H9 (cell line): ENCODE measurements around the gene IFNA6. TPM values are rescaled to one million over a fixed set of nuclear protein-coding genes. Genes with fewer than 3 reads are reported as not detected.

ENCODE experiments used
- DNase-seq: peaks from one replicate; pipeline ENCODE4 v3.0.0-alpha.2; 2017
- H2AFZ ChIP-seq: one replicate; pipeline ENCODE4 v1.6.1; 2013; ENCODE audit warnings: mild to moderate bottlenecking, low read length, control low read depth, moderate library complexity
- H2AK5ac ChIP-seq: 2 replicates; pipeline ENCODE4 v1.6.1; 2013; ENCODE audit warnings: low read length, control low read depth, mixed read lengths; ENCODE audit not compliant: insufficient read length
- H2BK120ac ChIP-seq: one replicate; pipeline ENCODE4 v1.6.1; 2013; ENCODE audit warnings: low read depth, mild to moderate bottlenecking, low read length, control low read depth, inconsistent platforms; ENCODE audit not compliant: poor library complexity, severe bottlenecking
- H2BK12ac ChIP-seq: 2 replicates; pipeline ENCODE4 v1.6.1; 2013; ENCODE audit warnings: low read length, control low read depth, mixed read lengths, low read depth; ENCODE audit not compliant: insufficient read length
- H2BK15ac ChIP-seq: 2 replicates; pipeline ENCODE4 v1.6.1; 2013; ENCODE audit warnings: low read depth, low read length, control low read depth
- H2BK20ac ChIP-seq: one replicate; pipeline ENCODE4 v1.6.1; 2013; ENCODE audit warnings: low read depth, mild to moderate bottlenecking, low read length, control low read depth, inconsistent platforms; ENCODE audit not compliant: poor library complexity, severe bottlenecking
- H2BK5ac ChIP-seq: 2 replicates; pipeline ENCODE4 v1.6.1; 2013; ENCODE audit warnings: low read length, control low read depth, mixed read lengths; ENCODE audit not compliant: insufficient read length
- H3K14ac ChIP-seq: 2 replicates; pipeline ENCODE4 v1.6.1; 2013; ENCODE audit warnings: low read length, control low read depth; ENCODE audit not compliant: insufficient read depth
- H3K18ac ChIP-seq: 2 replicates; pipeline ENCODE4 v1.6.1; 2013; ENCODE audit warnings: low read depth, mild to moderate bottlenecking, mixed read lengths, low read length, control low read depth; ENCODE audit not compliant: insufficient read length
- H3K23ac ChIP-seq: 2 replicates; pipeline ENCODE4 v1.6.1; 2013; ENCODE audit warnings: low read length, control low read depth, mixed read lengths, low read depth; ENCODE audit not compliant: insufficient read length
- H3K23me2 ChIP-seq: 2 replicates; pipeline ENCODE4 v1.6.1; 2013; ENCODE audit warnings: low read depth, mild to moderate bottlenecking, mixed read lengths, low read length, control low read depth; ENCODE audit not compliant: insufficient read length, poor library complexity, severe bottlenecking
- H3K27ac ChIP-seq: 2 replicates; pipeline ENCODE4 v1.5.1; 2013; ENCODE audit warnings: low read length, control low read depth, mixed read lengths, low read depth; ENCODE audit not compliant: insufficient read length
- H3K27me3 ChIP-seq: 2 replicates; pipeline ENCODE4 v1.6.1; 2013; ENCODE audit warnings: low read length, control low read depth, inconsistent platforms; ENCODE audit not compliant: insufficient read depth
- H3K4ac ChIP-seq: 2 replicates; pipeline ENCODE4 v1.6.1; 2013; ENCODE audit warnings: low read depth, mild to moderate bottlenecking, control low read depth, inconsistent platforms, low read length, moderate library complexity
- H3K4me1 ChIP-seq: 2 replicates; pipeline ENCODE4 v1.6.1; 2013; ENCODE audit warnings: low read length, control low read depth, inconsistent platforms; ENCODE audit not compliant: insufficient read depth
- H3K4me2 ChIP-seq: 2 replicates; pipeline ENCODE4 v1.6.1; 2013; ENCODE audit warnings: low read length, control low read depth, mixed read lengths; ENCODE audit not compliant: insufficient read length, insufficient read depth
- H3K56ac ChIP-seq: 2 replicates; pipeline ENCODE4 v1.6.1; 2013; ENCODE audit warnings: low read depth, mild to moderate bottlenecking, mixed read lengths, low read length, control low read depth; ENCODE audit not compliant: insufficient read length
- H3K79me1 ChIP-seq: 2 replicates; pipeline ENCODE4 v1.6.1; 2013; ENCODE audit warnings: low read depth, mild to moderate bottlenecking, moderate library complexity, low read length, control low read depth, inconsistent platforms; ENCODE audit not compliant: insufficient read depth, poor library complexity, severe bottlenecking
- H3K79me2 ChIP-seq: 2 replicates; pipeline ENCODE4 v1.6.1; 2013; ENCODE audit warnings: low read length, control low read depth, inconsistent platforms; ENCODE audit not compliant: insufficient read depth
- H3K9ac ChIP-seq: 2 replicates; pipeline ENCODE4 v1.6.1; 2013; ENCODE audit warnings: low read length, control low read depth, mixed read lengths; ENCODE audit not compliant: insufficient read length; ENCODE audit errors: extremely low read depth
- H3K9me3 ChIP-seq: one replicate; pipeline ENCODE4 v1.6.1; 2013; ENCODE audit warnings: low read depth, low read length, inconsistent platforms; ENCODE audit not compliant: control insufficient read depth
- H3T11ph ChIP-seq: one replicate; pipeline ENCODE4 v1.6.1; 2013; ENCODE audit warnings: mild to moderate bottlenecking, low read length, control low read depth, inconsistent platforms
- H4K20me1 ChIP-seq: one replicate; pipeline ENCODE4 v1.6.1; 2013; ENCODE audit not compliant: control insufficient read depth, insufficient read length, insufficient read depth
- H4K5ac ChIP-seq: 2 replicates; pipeline ENCODE4 v1.6.1; 2013; ENCODE audit warnings: low read depth, mild to moderate bottlenecking, mixed read lengths, low read length, control low read depth; ENCODE audit not compliant: insufficient read length
- H4K8ac ChIP-seq: replicated peaks from 2 replicates; pipeline ENCODE4 v1.6.1; 2013; ENCODE audit warnings: low read length, control low read depth, mixed read lengths, low read depth; ENCODE audit not compliant: insufficient read length
- H4K91ac ChIP-seq: 2 replicates; pipeline ENCODE4 v1.6.1; 2013; ENCODE audit warnings: low read depth, mild to moderate bottlenecking, moderate library complexity, mixed read lengths, low read length, control low read depth; ENCODE audit not compliant: insufficient read length
- H3K27ac Mint-ChIP-seq, 3 experiments: 2 replicates in 2 of 3; 3 replicates in 1 of 3; pipeline ENCODE4 v1.8.0; 2020 to 2021; ENCODE audit warnings: mixed read lengths in 3 of 3, mild to moderate bottlenecking in 1 of 3, moderate library complexity in 1 of 3
- H3K27me3 Mint-ChIP-seq: 2 replicates; pipeline ENCODE4 v1.8.0; 2021; ENCODE audit warnings: low read depth, mild to moderate bottlenecking, moderate library complexity, mixed read lengths
- H3K36me3 Mint-ChIP-seq, 3 experiments: 2 replicates in 2 of 3; 3 replicates in 1 of 3; pipeline ENCODE4 v1.8.0; 2020 to 2021; ENCODE audit warnings: low read depth in 3 of 3, mixed read lengths in 3 of 3; ENCODE audit not compliant: insufficient read depth in 1 of 3
- H3K4me1 Mint-ChIP-seq, 2 experiments: 2 replicates each; pipeline ENCODE4 v1.8.0; 2020; ENCODE audit warnings: mixed read lengths in 2 of 2
- H3K4me3 Mint-ChIP-seq, 2 experiments: 2 replicates in 1 of 2; 3 replicates in 1 of 2; pipeline ENCODE4 v1.8.0; 2020 to 2021; ENCODE audit warnings: mild to moderate bottlenecking in 2 of 2, mixed read lengths in 2 of 2, moderate library complexity in 1 of 2
- H3K9me3 Mint-ChIP-seq, 2 experiments: 2 replicates in 1 of 2; 3 replicates in 1 of 2; pipeline ENCODE4 v1.8.0; 2020; ENCODE audit warnings: mild to moderate bottlenecking in 2 of 2, mixed read lengths in 2 of 2, moderate library complexity in 1 of 2
- CTCF ChIP-seq: fragments of 200-600 bp; sonication (generic); conservative IDR thresholded peaks from 3 replicates; pipeline ENCODE4 v1.8.0; 2021; ENCODE audit warnings: antibody characterized with exemption, mild to moderate bottlenecking
- WGBS: extraction: QIAGEN DNeasy Blood & Tissue Kit; methylation state at CpG from one replicate; pipeline ENCODE4 v1.1.7; 2013; ENCODE audit warnings: missing lambda C conversion rate, low lambda C conversion rate, mixed read lengths; ENCODE audit not compliant: insufficient read length; ENCODE audit errors: extremely low coverage; 5-methylcytosine and 5-hydroxymethylcytosine counted together
- total RNA-seq: library from RNA; stranded (reverse); gene quantifications from 2 replicates; pipeline ENCODE4 v1.2.1, GENCODE V29; 2021

The IFNA6 gene
- total RNA-seq, 1 experiment from 2014 or later, result not detected

- Histone ChIP-seq H3K4me2 (no peak within 1 kb of the TSS), H3K18ac (no peak within 1 kb of the TSS), H3K9me3 (no peaks in the 10 kb centered on the region), H2BK20ac (no peak within 1 kb of the TSS), H4K91ac (no peak within 1 kb of the TSS), H2AFZ (no peak within 1 kb of the TSS), H4K5ac (no peak within 1 kb of the TSS), H4K20me1 (no peaks in the 10 kb centered on the region), H4K8ac (no peak within 1 kb of the TSS), H2BK5ac (no peak within 1 kb of the TSS), H3K23ac (no peak within 1 kb of the TSS), H3K23me2 (no peaks in the 10 kb centered on the region), H3K27me3 (no peaks in the 10 kb centered on the region), H3K4ac (no peak within 1 kb of the TSS), H3K14ac (no peak within 1 kb of the TSS), H3K79me1 (no peaks in the 10 kb centered on the region), H3K56ac (no peak within 1 kb of the TSS), H3K9ac (no peak within 1 kb of the TSS), H3K4me1 (no peaks in the 10 kb centered on the region), H2AK5ac (no peak within 1 kb of the TSS), H3K79me2 (no peaks in the 10 kb centered on the region), H3T11ph (no peak within 1 kb of the TSS), H2BK12ac (no peak within 1 kb of the TSS), H2BK120ac (no peak within 1 kb of the TSS), H2BK15ac (no peak within 1 kb of the TSS), H3K27ac (no peak within 1 kb of the TSS)
- no peaks in the 10 kb centered on the region for H3K36me3 Mint-ChIP-seq
- no peak for TF ChIP-seq CTCF
- H3K4me3 Mint-ChIP-seq, result no peak within 1 kb of the TSS
- DNase-seq, result no peak
- peaks cover 9 to 13% of the 10 kb centered on the region in 2 experiments for H3K4me1 Mint-ChIP-seq
- no CpG with 5 or more reads among the region's 1 CpG for WGBS
- no peaks in the 10 kb centered on the region; a peak in 1 of 5 replicates for H3K9me3 Mint-ChIP-seq
- H3K27me3 Mint-ChIP-seq, result peaks cover 9% of the 10 kb centered on the region
- H3K27ac Mint-ChIP-seq, result no peak within 1 kb of the TSS
Measured at GRCh38 chr9:21385131-21385670, 34.5 kb upstream of the IFNA6 start, which contains the start of gene IFNA2. IFNA2 (minus strand) TSS chr9:21385398; CDS start chr9:21385329, 69 bp downstream.
